HG02588 (cell line): ENCODE data around the gene SLC6A7.

ENCODE experiments used
- ATAC-seq: cut with Tn5 transposase; IDR thresholded peaks from one replicate; pipeline ENCODE4 v1.9.1; 2021; ENCODE audit warnings: mild to moderate bottlenecking, moderate library complexity; ENCODE audit not compliant: unreplicated experiment

The SLC6A7 gene

GRCh38 chr5:150189728-150190502, at the start of gene SLC6A7:
Gene SLC6A7 (plus strand): TSS chr5:150190062. CDS start chr5:150190328, 266 bp downstream.
- no peak for ATAC-seq

GRCh38 chr5:150140830-150141229, 49.0 kb upstream of the SLC6A7 start:
- no peak for ATAC-seq

DNA sequence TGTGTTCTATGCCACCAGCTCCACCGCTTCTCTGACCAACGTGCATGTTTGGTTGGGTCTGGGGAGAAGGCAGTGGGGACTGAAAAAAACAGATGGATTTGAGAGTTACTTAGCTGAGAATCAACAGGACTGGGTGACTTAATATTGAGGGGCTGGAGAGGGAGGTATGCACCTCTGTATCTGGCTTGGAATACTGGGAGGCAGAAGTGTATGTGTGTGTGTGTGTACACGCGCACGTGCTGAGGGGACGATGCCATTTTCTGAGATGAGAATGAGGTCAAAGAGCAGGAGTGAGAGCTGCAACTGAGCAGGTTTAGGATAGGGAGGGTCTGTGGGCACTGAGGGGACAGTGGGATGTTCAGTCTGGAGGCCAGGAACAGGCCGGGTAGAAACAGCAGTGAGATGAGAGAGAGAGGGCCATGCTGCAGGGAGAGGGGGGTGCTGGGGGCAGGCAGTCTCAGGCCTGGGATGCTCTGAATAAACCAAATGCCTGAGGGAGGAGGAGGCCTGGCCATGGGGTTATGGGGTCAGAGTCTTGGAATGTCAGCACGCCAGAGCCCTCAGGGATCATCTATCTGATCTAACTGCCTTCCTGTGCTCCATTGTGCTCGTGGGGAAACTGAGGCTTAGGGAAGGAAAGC, 48.2 kb upstream of the SLC6A7 start:
- no peak for ATAC-seq

- ATAC-seq, result no peak
Observed at GRCh38 chr5:150142185-150142958, 47.5 kb upstream of the SLC6A7 start.

GRCh38 chr5:150142959-150143349, 46.9 kb upstream of the SLC6A7 start:
- ATAC-seq, result no peak

GRCh38 chr5:150143350-150144245, 46.3 kb upstream of the SLC6A7 start:
- ATAC-seq, result no peak

- ATAC-seq, result no peak
Observed at GRCh38 chr5:150144246-150144801, 45.5 kb upstream of the SLC6A7 start.

GRCh38 chr5:150144879-150145278, 45.0 kb upstream of the SLC6A7 start:
- ATAC-seq, result no peak

DNA sequence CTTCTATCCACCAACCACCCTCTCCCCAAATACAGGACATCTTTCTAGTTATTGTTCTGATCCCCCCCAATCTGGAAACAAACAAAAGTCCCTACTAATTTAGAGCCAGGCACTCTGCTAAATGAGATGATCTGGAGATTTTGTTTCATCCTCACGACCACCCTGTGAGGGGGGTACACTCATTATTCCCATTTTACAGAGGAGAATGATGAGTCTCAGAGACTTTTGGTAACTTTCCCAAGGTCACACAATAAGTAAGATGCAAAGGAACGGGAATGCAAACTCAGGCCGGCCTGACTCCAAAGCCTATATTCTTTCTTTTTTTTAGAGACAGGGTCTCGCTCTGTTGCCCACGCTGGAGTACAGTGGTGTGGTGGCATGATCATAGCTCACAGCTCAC, 43.6 kb upstream of the SLC6A7 start:
- no peak for ATAC-seq

GRCh38 chr5:150146862-150147601, 42.8 kb upstream of the SLC6A7 start:
- ATAC-seq, result no peak

DNA sequence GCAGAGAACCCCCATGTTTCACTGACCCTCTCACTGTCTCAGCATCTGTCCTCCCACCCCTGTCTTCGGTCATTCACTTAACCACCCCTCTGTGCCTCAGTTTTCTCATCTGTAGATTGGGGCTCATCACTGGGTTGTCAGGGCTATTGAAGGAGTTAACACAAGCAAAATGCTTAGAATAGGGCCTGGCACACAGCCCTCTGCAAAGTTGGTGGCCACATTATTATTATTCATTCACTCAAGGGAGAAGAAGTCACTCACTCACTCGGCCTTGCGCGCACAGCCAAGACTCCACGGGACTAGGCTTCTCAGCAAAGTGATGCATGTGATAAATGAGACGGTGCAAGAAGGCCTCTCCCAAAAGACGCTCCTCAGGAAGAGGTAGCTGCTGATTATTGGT, 42.2 kb upstream of the SLC6A7 start:
- ATAC-seq, result no peak

- ATAC-seq, result no peak
Observed at GRCh38 chr5:150148117-150148927, 41.5 kb upstream of the SLC6A7 start.

DNA sequence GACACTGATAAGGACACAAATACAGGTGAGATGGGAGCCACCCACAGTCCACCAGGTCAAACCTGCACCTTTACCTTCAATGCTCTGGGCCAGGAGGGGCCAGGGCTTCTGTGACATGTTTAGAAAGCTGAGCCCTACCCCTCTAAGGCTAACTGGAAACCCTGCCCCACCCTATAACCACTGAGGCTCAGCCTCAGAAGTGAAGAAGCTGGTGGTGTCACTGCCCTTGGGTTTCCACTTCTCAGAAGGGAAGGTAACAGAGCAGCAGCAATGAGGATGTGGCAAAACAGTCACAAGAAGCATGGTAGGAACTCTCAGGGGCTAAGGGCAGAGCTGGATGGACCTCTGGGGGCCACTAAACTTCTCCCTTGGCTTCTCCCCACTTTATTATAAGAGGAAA, 40.2 kb upstream of the SLC6A7 start:
- no peak for ATAC-seq

DNA sequence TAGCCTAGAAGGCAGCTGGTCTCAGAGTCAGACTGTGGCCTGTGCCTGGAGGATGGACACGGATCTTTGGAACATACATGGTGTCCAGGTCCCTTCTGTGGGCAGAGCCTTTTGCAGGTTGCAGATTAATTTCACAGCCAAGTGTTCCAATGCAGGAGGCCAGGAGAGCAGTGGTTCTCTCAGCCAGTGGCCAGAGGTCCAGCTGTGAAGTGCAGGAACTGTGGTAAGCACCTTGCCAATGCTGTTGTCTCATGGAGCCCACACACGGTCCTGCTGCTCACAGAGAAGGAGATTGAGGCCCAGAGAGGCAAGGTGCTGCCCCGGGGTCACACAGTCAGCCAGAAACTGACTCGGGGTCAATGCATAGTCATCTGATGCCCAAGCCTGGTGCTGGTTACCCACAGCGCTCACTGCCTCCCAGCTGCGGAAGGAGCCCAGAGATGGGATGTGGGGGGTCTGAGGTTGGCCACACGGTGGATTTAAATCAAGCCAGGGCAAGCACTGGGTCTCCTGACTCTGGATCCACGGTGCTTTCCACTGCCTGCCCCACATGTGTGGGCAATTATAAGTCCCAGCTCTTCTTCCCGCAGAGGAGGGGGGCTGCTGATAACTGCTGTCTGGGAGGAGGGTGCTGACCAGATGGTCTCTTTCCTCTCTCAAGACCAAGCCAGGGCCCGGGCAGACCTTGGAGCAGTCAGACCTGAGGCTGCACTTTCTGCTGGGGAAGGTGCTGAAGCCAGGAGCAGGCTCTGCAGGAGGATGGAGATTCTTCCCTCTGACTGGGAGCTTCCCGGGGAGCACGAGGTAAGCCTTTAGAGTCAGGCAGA, 37.0 kb upstream of the SLC6A7 start:
- ATAC-seq, result no peak

GRCh38 chr5:150153483-150153882, 36.4 kb upstream of the SLC6A7 start:
- no peak for ATAC-seq

GRCh38 chr5:150153957-150154617, 35.8 kb upstream of the SLC6A7 start:
- ATAC-seq, result no peak

DNA sequence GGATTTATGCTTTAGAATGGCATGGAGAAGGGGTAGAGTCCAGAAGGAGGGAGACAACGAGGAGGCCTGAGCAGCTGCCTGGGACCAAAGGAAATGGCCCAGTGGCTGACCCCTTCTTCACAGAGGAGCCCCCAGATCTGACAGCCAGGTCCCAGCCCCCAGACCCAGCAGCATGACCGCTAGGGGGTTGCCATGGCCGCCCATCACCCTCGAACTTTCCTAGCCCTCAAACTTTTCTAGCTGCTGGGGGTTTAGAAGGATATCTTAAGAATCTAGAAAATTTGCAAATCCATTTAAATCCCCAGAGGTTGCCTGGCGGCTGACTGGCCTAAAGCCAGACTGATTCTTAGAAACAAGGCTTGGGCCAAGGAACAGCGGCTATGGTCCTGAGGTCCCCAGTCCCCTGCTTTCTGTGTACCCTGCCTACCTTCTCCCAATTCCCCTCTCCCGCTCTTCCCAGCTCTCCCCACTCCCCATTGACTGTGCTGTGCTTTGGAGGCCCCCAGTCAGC, 35.2 kb upstream of the SLC6A7 start:
- no peak for ATAC-seq
